HG03520 (cell line): ENCODE results near the gene RYR1.
"Not testable (repeated sequence)": the region's sequence is repeated elsewhere in the genome, so short reads cannot be mapped to it uniquely, and the experiment has no call there.

ENCODE experiments used
- ATAC-seq: cut with Tn5 transposase; IDR thresholded peaks from one replicate; pipeline ENCODE4 v1.9.1; 2021; ENCODE audit warnings: mild to moderate bottlenecking, moderate library complexity; ENCODE audit not compliant: unreplicated experiment

RYR1 gene

GRCh38 chr19:38488096-38488495 is 54.6 kb downstream of the RYR1 start:
- no peak for ATAC-seq

DNA sequence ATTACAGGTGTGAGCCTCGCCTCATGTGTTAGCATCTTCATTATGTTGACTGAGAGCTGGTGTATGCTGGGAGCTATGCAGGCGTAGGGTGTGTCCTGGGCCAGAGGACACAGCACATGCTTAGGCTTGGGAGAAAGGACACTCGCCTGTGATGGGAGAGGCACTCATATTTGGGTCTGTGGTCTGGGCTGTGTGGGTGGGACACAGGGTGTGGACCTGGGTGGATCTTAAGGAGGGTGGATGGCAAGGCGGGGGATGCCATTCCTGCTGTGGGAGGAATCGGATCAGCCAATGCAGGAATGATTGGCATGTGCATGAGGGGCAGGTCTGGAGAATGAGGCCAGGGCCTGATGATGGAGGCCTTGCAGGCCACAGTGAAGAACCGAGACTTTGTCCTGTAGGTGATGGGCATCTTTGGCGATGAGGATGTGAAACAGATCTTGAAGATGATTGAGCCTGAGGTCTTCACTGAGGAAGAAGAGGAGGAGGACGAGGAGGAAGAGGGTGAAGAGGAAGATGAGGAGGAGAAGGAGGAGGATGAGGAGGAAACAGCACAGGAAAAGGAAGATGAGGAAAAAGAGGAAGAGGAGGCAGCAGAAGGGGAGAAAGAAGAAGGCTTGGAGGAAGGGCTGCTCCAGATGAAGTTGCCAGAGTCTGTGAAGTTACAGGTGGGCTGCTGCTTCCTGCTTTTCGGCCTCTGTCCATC is 55.4 kb downstream of the RYR1 start:
- ATAC-seq: no peak

GRCh38 chr19:38490861-38491260 is 57.4 kb downstream of the RYR1 start:
- no peak for ATAC-seq

DNA sequence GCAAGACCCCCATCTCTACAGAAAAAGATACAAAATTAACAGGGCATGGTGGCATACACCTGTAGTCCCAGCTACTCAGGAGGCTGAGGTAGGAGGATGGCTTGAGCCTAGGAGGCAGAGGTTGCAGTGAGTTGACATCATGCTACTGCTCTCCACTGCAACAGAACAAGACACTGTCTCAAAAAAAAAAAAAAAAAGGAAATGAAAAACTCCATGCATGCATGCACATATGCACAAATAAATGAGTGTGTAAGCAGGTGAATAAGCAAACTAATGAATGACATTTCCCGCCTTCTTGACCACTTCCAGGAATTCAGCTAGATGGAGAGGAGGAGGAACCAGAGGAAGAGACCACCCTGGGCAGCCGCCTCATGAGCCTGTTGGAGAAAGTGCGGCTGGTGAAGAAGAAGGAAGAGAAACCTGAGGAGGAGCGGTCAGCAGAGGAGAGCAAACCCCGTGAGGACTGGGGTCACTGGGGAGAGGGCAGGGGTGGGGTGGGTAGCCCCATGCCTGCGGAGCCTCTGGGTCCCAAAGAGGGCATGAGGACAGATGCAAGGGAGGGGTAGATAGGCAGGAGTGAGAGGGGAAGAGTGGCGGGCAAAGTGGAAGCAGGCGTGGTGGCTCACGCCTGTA is 58.8 kb downstream of the RYR1 start:
- ATAC-seq: no peak

DNA sequence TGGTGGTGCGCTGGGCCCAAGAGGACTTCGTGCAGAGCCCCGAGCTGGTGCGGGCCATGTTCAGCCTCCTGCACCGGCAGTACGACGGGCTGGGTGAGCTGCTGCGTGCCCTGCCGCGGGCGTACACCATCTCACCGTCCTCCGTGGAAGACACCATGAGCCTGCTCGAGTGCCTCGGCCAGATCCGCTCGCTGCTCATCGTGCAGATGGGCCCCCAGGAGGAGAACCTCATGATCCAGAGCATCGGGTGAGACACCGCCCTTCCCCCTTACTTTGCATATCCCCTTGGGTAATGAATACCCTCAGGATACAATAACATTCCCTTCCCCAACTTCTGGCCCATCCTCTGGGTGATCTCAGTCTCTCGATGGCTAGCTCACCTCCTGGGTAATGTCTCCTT is 60.9 kb downstream of the RYR1 start:
- ATAC-seq: no peak

DNA sequence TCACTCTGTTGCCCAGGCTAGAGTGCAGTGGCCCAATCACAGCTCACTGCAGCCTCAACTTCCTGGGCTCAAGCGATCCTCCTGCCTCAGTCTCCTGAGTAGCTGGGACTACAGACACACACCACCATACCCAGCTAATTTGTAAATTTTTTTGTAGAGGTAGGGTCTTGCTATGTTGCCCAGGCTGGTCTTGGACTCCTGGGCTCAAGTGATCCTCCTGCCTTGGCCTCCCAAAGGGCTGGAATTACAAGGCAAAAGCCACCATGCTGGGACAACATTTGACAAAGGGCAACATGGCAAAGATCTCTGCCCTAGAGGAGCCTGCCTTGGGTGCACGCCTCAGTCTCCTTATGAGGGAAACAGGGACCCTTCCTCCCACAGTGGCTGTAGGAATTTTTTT is 61.9 kb downstream of the RYR1 start:
- not testable (repeated sequence) for ATAC-seq

- no peak for ATAC-seq
Observed at GRCh38 chr19:38496116-38496515, 62.6 kb downstream of the RYR1 start.

GRCh38 chr19:38496603-38497487 is 63.4 kb downstream of the RYR1 start:
- no peak for ATAC-seq

DNA sequence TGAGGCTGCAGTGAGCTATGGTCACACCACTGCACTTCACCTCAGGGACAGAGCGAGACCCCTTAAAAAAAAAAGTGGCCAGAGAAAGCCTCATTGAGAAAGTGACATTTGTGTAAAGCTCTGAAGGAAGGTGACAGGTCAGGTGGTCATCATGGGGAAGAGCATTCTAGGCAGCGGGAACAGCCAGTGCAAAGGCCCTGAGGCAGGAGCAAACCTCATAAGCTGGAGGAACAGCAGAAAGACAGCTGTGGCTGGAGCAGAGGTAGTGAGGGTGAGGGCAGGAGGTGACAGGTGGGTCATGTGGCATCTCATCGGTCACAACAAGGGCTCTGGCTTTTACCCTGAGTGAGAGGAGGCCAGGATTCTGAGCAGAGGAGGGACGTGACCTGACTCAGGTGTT is 64.4 kb downstream of the RYR1 start:
- no peak for ATAC-seq

DNA sequence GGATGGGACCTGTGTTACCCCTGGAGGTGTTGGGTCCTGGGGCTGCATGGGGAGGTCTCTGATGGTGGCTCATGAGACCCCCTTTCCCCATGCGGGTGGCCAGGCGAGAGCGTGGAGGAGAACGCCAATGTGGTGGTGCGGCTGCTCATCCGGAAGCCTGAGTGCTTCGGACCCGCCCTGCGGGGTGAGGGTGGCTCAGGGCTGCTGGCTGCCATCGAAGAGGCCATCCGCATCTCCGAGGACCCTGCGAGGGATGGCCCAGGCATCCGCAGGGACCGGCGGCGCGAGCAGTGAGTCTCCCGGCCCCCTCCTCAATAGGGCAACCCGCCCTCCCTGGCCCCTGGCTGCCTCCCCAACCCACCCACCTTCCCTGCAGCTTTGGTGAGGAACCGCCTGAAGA is 66.0 kb downstream of the RYR1 start:
- ATAC-seq: no peak

- no peak for ATAC-seq
Observed at GRCh38 chr19:38500450-38500849, 67.0 kb downstream of the RYR1 start.

GRCh38 chr19:38502410-38503076 is 69.1 kb downstream of the RYR1 start:
- no peak for ATAC-seq

DNA sequence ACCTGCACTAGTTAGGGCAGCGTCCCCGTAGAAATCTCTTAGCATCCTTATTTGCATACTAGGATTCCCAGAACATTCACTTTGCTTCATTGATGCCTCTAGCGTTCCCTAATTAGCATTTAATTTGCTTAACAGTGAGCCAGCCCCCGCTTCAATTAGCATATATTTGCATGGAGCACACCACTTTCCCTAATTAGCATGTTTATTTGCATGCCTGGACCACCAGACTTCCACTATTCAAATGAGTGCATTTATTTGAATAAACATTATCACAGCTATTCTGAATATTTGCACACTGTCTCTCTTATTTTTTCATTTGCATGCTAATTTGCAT is 69.6 kb downstream of the RYR1 start:
- ATAC-seq: no peak

DNA sequence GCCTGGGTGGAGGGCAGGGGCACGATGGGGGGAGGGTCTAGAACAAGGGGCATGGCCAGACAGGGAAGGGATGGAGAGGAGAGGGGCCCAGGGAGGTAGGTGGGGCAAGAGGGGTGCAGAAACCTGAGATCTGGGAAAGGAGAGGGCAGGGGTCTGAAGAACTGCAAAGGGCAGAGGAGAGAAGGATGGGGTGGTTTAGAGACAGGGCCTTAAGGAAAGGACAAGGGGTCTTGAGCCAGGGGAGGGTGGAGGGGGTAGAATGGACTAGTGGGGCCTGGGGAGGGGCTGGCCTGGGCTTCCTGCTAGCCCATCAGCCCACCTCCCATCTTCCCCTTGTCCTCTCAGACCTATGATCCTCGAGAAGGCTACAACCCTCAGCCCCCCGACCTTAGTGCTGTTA is 72.5 kb downstream of the RYR1 start:
- ATAC-seq: no peak

- no peak for ATAC-seq
Observed at GRCh38 chr19:38506375-38506722, 72.9 kb downstream of the RYR1 start.

GRCh38 chr19:38506723-38507550 is 73.4 kb downstream of the RYR1 start:
- no peak for ATAC-seq

- ATAC-seq: no peak
Observed at GRCh38 chr19:38507551-38508127, 74.1 kb downstream of the RYR1 start.

GRCh38 chr19:38508507-38508906 is 75.0 kb downstream of the RYR1 start:
- ATAC-seq: no peak

- no peak for ATAC-seq
Observed at GRCh38 chr19:38509027-38509426, 75.5 kb downstream of the RYR1 start.

- no peak for ATAC-seq
Observed at GRCh38 chr19:38511074-38511708, 77.7 kb downstream of the RYR1 start.
